Activated gamma-delta T cell treated with Interleukin-2 at 50 U/mL for 16 hours (primary cell): ENCODE measurements around the gene TNFRSF25.

Experiments used
- DNase-seq: peaks from one replicate; pipeline ENCODE4 v3.0.0-alpha.2; 2020

Gene TNFRSF25

DNA sequence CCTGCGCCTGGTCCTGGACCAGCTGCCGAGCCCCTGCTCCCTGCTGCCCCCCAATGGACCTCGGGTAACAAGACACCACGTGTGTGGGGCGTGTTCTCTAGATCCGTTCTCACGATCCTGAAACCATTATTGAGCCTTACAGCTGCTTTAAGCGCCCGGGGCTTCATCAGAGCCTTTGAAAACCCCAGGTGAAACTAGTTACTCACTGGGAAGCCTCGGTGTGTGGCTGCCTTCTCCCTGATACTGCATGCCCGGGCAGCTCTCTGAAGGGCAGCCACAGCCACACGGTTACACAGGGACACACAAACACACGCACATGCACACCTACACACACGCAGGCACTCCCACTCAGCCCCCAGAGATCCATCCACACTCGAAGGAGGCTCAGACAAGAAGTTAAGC is 51.5 kb downstream of the TNFRSF25 start:
- DNase-seq, result no peak

- DNase-seq, result no peak
Observed at GRCh38 chr1:6412896-6413295, 53.1 kb downstream of the TNFRSF25 start.
